Stimulated activated naive CD8-positive, alpha-beta T cell treated with anti-CD3 and anti-CD28 coated beads, Interleukin-15, Interleukin-2, amounts not matched to agents 100 U/mL and 50 U/mL, for 24 hours (primary cell): ENCODE results near the gene DEFB110.

Experiments used
- ATAC-seq: fragments of 150-1000 bp; cut with Tn5 transposase; one replicate; pipeline ENCODE4 v1.10.0; 2021
- DNase-seq: peaks from one replicate; pipeline ENCODE4 v3.0.0; 2021

Gene DEFB110

DNA sequence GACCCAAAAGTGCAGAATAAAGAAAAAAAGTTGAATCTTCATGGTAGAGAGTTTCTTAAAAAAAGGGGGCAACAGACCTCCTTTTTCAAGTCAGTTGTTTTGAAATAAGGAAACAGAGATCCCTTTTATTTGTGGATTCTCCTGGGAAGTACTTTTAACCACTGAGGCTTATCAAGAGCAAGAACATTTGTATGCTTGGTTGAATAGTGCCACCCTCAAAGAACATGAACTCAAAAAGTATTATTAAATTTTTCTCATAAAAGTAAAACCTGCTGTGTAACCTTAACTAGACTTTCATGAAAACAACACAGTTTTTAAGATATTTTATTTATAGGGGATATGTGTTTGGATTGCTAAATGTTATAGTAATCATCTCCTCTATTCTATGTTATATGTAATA lies at the start of gene DEFB110:
Gene DEFB110 (minus strand): TSS at position 101 of the 400 bp plus-strand sequence. CDS start 59 bp downstream, at position 42.
- ATAC-seq (no peak), DNase-seq (no peak)

DNA sequence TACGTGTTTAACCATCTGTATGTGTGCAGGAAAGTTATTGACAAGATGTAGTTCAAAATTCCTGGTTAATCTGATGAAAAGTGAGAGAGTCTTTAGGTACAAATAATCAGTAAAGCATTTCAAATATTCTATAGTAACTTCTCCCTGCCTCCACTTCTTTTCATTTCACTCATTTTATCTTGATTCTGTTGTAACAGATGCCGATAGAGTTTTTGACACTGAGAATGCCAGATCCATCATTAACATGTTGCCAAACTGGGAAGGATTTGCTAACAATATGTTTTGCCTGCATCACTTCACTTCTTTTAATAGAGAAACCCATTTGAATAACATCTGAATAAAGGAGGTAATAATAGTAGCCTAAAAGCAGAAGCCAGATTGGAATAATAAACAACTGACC lies 48.3 kb upstream of the DEFB110 start:
- DNase-seq: no peak
- ATAC-seq: no peak

DNA sequence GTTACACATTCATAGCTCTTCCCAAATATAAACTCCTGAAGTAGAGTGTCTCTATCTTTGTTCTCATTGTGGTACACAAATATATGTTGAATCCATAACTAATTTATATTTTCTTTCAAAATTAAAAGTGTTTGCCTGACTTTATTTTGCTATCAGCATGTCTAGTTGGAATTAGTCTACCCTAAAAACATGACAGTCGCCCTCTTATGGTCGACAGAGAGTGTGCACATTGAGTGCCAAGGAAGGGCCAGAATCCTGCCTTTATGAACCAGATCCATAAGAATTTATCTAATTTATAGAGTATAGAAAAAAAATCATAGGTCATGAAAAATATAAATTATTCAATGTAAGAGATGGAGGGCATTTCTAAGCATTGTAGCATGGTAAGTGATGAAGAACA lies 40.3 kb upstream of the DEFB110 start:
- DNase-seq (no peak), ATAC-seq (no peak)

DNA sequence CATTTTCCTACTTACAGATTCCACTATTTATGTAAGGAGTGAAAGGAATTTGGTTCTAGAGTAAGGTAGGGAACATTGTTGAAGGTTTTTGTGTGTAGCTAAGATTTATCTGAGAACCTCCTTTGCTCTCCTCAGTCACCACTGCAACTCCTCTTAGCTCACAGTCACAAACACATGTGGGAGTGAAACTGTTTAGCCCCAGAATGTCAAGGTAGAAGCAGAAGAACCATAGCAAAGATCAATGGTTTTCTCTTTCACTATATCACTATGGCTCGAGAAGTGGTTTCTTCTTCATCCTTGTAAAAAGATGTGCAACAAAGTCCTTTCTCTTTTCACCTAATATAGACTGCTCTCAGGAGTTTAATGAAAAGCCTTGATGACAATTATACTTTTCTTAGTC lies 34.4 kb upstream of the DEFB110 start:
- DNase-seq: no peak
- ATAC-seq: no peak

DNA sequence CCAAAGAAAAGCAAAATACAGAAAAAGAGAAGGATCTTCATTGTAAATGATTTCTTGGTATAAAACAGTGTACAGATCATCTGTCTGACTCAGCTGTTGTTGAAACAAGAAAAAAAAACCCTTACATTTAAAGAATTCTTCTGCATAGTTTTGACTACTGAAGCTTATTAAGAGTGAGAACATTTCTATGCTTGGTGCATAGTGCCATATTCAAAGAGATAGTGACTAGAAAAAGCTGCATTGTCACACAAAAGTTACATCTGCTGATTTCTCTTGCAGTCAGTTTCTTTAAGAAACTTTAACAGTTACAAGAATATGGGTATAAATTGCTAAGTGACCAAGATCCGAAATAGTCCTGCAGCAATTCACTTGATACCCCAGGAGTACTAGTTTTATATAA lies 28.0 kb upstream of the DEFB110 start, which contains the start of gene DEFB112:
Gene DEFB112 (minus strand): TSS at position 101 of the 400 bp plus-strand sequence. CDS start 60 bp downstream, at position 41.
- no peak for ATAC-seq
- DNase-seq: no peak

DNA sequence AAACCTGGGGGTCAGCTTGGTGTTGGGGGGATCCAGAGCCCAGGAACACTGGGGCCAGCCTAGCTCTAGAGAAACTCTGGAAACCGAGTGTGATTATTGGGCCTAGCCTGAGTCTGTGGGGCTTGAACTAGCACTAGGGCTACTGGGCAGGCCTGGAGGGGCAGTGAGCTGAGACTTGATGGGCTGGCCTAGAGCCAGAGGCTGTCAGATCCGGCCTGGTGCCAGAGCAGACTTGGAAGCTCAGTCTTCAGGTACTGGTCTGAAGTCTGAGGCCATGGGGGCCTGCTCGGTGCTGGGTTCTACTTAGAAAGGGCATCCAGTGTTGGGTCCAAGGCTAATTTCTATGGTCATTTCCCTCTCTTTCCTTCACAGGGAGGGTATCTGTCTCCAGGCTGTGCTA lies 25.2 kb upstream of the DEFB110 start:
- DNase-seq (no peak), ATAC-seq (no peak)

DNA sequence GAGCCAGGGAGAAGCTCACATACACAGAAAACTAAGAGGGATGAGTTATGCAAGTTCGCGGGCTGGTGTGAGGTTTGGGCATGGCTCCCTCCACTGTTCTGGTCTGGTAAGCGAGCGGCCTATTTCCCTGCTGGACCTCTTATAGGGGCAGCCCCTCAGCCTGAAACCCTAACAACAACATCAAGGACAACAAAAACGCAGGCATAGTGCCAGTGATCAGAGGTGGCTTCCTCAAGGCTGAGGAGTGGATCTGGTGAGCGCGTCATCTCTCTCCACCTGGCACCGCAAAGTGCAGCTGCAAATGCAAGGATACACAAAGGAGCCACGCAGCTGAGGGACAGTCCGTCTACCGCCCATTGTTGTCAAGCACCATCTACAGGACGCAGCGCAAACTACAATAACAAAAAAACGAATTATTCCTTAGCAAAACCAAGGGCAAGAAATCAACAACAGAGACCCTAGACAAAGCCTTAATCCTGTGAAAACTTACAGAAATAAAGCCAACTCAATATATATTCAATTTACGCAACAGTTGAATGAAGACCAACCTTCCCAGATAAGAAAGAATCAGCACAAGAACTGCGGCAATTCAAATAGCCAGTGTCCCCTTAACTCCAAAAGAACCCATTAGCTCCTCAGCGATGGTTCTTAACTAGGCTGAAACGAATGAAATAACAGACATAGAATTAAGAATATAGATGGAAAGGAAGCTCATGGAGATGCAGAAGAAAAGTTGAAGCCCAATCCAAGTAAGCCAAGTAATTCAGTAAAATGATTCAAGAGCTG lies 9.2 kb upstream of the DEFB110 start:
- DNase-seq (no peak), ATAC-seq (no peak)

DNA sequence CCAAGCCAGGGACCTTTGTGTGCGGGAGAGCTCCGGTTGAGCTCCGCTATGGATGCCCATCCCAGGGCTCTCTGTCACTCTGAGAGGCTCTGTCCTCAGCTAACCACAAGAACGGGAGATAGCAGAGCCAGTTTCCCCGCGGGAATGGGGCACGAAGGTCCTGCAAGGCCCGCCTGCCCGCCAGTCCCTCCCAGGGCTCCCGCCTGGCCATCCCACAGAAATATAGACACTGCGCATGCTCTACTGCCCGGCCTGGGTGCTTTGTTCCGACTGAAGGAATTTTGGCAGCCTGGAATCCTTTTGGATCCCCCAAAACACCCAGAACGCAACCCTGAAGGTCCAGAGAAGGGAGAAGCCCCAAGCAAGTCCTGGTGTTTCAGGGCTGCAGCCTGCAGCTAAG lies 8.6 kb upstream of the DEFB110 start:
- no peak for ATAC-seq
- DNase-seq: no peak

DNA sequence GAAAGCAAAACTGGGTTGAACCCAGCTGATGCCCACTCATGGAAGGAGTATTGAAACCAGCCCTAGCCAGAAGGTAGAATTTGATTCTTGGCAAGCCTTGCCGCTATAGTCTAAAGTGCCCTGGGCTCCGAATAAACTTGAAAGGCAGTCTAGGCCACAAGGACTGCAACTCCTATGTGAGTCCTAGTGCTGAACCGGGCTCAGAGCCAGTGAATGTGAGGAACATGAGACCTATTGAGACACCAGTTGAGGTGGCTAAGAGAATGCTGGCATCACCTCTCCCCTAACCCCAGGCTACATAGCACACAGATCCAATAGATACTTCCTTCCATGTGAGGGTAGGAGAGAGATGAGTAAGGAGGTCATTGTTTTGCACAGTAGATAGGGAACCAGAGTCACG lies 3.5 kb upstream of the DEFB110 start:
- DNase-seq: no peak
- ATAC-seq: no peak

DNA sequence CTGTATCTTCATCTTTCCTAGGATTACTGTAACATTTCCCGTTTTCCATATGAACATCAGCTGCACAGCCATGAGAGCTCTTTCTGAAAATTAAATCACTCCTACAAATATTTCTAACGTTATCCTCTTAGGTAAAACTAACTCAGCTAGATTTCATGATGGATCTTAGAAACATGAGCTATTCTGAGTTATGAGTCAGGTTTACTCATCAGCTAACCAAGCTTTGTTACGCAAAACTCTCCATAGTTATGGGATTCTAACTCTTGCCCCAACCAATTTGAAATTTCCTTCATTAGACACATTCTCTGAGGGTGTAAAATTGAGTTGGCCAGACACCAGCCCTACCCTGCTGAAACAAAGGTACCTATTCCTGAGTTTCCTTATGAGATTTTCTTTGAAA lies 14.0 kb downstream of the DEFB110 start:
- ATAC-seq: no peak
- no peak for DNase-seq

DNA sequence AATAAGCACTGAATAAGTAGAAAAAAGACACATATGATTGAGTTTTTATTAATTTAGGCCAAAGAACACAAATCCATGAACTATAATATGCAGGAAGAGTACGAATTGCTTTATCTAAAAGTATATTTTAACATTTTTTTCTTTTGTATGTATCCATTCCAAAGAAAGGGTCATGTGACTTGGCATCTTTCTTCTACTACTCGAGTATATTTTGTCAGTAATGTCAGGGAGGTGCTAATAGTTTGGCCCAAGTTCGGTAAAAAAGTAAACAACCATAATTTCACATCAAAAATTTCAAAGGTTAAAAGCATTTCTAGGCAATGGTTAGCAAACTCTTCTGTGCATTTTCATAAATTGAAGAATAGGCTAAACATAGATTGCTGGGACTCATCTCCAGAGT lies 18.7 kb downstream of the DEFB110 start:
- ATAC-seq: no peak
- no peak for DNase-seq

DNA sequence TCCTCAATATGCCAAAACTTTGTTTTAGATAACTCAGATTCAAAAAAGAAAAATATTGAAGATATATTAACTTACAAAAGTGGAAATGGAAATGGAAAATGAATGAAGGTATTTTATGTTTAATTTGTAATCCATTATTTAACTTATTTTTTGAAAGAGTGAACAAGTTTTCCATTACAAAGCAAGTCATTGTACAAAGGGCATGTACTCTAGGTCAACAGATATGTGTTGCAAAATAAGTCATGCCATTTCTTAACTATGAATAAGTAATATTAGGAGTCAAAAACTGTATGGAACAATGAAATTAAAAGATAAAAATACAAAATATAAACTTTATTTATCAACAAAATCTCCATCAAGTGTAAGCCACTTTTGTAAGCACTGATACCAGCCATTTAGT lies 26.5 kb downstream of the DEFB110 start:
- DNase-seq: no peak
- no peak for ATAC-seq

DNA sequence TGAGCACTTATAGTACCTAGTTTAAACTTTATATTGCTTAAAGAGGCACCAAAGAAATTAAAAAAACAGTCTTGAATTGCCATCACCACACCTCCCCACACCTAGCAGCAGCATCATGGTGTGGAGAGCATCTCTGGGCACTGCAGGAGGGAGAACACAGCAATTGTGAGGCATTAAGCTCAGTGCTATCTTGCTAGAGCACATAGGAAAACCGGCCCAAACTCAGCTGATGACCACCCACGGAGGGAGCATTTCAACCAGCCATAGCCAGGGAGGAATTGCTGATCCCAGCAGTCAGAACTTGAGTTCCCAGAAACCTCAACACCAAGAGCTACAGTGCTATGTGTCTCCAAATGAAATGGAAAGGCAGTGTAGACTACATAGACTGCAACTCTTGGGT lies 32.9 kb downstream of the DEFB110 start:
- no peak for ATAC-seq
- no peak for DNase-seq

DNA sequence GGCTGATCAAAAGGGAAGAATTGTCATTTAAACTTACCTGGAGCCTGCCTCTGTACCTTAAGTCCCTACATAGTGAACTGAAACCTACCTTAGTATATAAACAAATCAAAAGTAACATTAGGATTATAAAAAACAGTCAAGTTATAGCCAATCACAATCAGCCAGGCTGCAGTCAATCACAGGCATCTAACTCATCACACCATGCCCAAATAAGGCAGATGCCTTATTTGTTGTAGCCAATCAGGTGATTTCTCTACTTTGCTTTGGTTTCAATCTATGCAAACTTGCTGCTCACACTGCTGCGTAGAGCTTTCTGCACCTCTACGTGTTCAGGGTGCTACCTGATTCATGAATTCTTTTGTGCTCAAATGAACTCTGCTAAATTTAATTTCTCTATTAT lies 34.0 kb downstream of the DEFB110 start:
- no peak for ATAC-seq

DNA sequence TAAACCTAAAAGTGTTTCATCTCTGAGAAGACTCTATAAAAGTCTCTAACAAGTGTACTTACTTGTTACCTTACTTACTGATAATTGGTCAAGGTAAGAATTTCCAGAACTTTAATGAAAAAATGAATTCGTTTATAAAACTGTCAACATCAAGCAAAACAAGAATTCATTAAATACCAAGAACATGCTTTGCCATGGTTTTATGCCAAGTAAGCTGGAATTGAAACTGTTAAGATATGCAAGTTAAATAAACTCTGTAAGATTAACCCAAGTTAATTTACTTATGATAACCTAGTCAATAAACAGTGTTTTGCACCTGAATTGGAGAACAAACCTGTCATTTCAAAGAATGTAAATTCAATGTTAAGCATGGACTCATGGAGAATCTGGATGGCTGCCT lies 35.2 kb downstream of the DEFB110 start:
- ATAC-seq (no peak), DNase-seq (no peak)

More for the DNA sequence above, 34.0 kb downstream of the DEFB110 start:
- DNase-seq: no peak

DNA sequence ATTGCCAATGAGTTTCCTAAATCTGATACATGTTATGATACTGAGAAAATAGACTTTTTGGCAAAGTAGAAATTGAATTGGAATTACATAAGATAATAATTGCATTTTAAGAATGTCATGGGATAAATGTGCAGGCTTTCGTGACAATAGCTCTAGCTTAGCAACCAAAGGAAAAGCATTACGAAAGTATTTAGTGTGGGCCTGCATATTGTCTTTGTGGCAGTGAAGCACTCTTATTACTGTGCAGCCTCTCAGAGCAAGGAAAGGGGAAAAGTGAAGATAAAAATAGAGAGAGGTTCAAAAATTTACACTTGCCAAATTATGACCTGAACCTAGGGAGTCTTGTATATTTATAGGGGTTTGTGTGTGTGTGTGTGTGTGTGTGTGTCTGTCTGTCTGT lies 39.7 kb downstream of the DEFB110 start:
- DNase-seq (no peak), ATAC-seq (no peak)

DNA sequence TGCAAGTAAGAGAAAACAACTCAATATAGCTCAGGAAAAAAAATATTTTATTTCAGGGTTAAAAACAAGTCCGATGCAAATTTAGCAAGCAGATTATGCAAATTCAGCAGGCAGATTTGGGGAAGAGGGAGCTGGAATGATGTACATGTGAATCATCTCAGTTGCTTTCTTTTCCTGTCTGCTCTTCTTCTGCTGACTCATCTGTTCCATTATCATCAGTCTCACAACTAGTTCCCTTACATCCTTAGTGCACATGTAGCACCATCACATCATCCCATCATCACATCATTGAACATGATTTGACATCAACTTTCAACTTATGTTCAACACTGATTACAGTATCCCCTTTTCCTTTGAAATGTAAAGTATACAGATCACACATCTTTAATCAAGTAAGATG lies 40.9 kb downstream of the DEFB110 start:
- ATAC-seq: no peak
- DNase-seq: no peak

DNA sequence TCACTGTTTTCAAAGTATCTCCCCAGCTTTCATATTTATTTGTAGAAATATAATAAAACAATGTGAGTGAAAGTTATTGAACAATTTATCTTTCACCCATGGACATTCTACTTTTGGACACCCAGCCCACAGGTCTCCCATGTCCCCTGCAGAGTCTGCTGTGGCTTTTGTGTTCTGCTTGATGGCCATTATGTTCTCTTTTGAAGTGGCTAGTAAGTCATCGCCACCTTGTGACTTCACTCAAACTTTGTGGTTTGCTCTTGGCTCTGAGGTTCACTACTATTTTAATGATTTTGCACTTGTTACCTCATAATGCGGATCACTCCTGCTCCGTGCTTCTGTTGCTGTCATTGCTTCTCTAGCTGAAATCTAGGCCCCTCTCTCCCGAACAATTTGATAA lies 42.2 kb downstream of the DEFB110 start:
- DNase-seq (no peak), ATAC-seq (no peak)

DNA sequence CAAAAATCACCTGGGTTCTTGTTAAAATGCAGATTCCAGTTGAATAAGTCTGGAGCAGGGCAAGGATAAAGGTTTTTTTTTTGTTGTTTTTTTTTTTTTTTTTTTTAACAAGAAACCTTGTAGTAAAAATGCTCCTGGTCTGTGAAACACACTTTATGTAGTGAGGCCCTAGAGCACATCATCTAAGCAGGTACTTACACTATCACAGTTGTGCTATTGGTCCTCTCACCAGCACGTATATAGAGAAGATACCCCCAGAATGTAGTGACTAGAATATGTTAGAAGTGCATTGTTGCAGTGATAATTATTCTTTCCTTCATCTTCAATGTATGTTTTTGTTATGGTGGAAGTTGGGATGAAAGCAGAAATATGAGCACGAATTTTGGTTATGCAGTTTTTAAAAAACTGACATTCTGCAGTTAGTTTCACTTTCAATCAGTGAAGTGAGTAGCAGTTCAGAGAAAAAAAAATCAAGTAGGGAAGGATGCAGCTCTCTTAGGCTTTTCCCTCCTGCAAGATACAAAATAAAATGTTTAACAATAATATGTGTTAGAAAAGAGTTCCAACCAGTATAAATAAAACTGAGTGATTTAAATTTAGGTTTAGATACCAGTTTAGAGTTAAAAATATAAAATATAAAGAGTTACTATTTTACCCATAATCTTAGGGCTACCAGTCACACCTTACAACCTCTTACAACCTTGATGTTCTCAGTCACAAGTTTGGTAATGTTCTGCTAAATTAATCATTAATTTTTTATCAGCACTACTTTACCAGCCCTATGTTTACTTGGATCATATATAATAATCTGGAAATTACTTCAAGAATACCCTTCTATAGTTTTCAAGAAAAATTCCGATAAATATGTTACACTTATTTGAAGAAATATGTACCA lies 43.2 kb downstream of the DEFB110 start:
- no peak for DNase-seq
- ATAC-seq: no peak

DNA sequence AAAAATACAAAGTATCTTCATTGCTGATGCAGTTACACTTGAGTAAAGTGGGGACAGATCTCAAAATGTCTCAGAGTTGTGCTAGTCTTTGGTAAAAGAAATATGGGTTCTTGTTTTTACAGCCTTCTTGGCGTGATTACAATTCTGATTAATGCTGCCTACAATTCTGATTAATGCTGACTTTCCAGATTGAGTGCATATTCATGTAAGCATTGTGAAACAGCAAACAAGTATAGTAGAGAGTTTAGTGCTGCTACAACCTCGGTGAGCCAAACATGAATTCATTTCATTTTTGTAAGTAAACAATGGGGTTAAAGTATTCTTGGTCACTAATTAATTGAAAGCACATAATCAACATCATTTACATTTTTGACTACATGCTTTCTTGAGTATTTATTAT lies 52.2 kb downstream of the DEFB110 start, which contains the start of gene DEFB113:
Gene DEFB113 (minus strand): TSS at position 21 of the 400 bp plus-strand sequence. CDS start 0 bp downstream, at position 21.
- no peak for DNase-seq

More for the DNA sequence above, 52.2 kb downstream of the DEFB110 start, which contains the start of gene DEFB113:
- no peak for ATAC-seq
